K562 (cell line): ENCODE measurements around the gene NRAP. TPM values are rescaled to one million over a fixed set of nuclear protein-coding genes. Genes with fewer than 3 reads are reported as not detected.

Experiments used
- ATAC-seq: fragments of 200-7000 bp; cut with Tn5 transposase; 3 replicates; pipeline ENCODE4 v1.9.1; 2020; ENCODE audit warnings: moderate library complexity
- BruUV-seq: library from RNA; stranded (reverse); fragments of 400-500 nt; replicated peaks from 2 replicates; lab custom pipeline; 2021; lab: Mats Ljungman, UMichigan
- CTCF ChIA-PET: fragments of 300-600 bp; formaldehyde crosslinking; extraction: SDS; loops from one replicate; lab custom pipeline; 2021; ENCODE audit warnings: low intra/inter-chr PET ratio; lab: Yijun Ruan, JAX
- POLR2A ChIA-PET: fragments of 300-600, 350-650 bp; sonication (Branson Sonifier 250); formaldehyde crosslinking; extraction: SDS; loops from one replicate; lab custom pipeline; 2021; ENCODE audit warnings: antibody characterized with exemption, inconsistent platforms; lab: Yijun Ruan, JAX
- DNase-seq, 4 experiments: peaks; one replicate each; pipeline versions ENCODE4 v3.0.0 to v3.0.0-alpha.2; 2011 to 2018; ENCODE audit warnings: low spot score in 3 of 4, mixed read lengths in 3 of 4; ENCODE audit errors: extremely low read depth in 1 of 4
- FAIRE-seq: peaks from 2 replicates; lab custom pipeline; 2011; peaks lifted over from hg19 to GRCh38; lab: Jason Lieb, UNC
- H2AFZ ChIP-seq: 2 replicates; pipeline ENCODE4 v1.6.0; 2011; ENCODE audit warnings: low read depth, low read length, control low read depth, inconsistent platforms
- H3K27ac ChIP-seq: fragments of 200-600 bp; 3 replicates; pipeline ENCODE4 v1.8.0; 2011; ENCODE audit warnings: low read depth, mild to moderate bottlenecking, control low read depth, inconsistent platforms, low read length, moderate library complexity, mixed read lengths; ENCODE audit errors: extremely low read depth
- H3K27me3 ChIP-seq, 2 experiments: fragments of 300-600 bp in 1 of 2; 2 replicates in 1 of 2; 3 replicates in 1 of 2; pipeline versions ENCODE4 v1.6.0 to v1.8.0; 2011; ENCODE audit warnings: inconsistent platforms in 2 of 2, low read length in 2 of 2, mild to moderate bottlenecking in 1 of 2, mixed read lengths in 1 of 2, moderate library complexity in 1 of 2; ENCODE audit not compliant: control insufficient read depth in 2 of 2, insufficient read depth in 2 of 2
- H3K36me3 ChIP-seq: fragments of 300-600 bp; 3 replicates; pipeline ENCODE4 v1.8.0; 2011; ENCODE audit warnings: mild to moderate bottlenecking, low read length, inconsistent platforms; ENCODE audit not compliant: control insufficient read depth, insufficient read depth
- H3K4me1 ChIP-seq, 2 experiments: fragments of 200-600 bp in 1 of 2; replicated peaks in 1 of 2; 2 replicates in 1 of 2; 3 replicates in 1 of 2; pipeline versions ENCODE4 v1.5.1 to v1.8.0; 2011; ENCODE audit warnings: inconsistent platforms in 2 of 2, low read length in 2 of 2, mild to moderate bottlenecking in 1 of 2, mixed read lengths in 1 of 2, moderate library complexity in 1 of 2; ENCODE audit not compliant: control insufficient read depth in 2 of 2, insufficient read depth in 2 of 2
- H3K4me2 ChIP-seq: 2 replicates; pipeline ENCODE4 v1.6.1; 2011; ENCODE audit warnings: low read length, control low read depth, inconsistent platforms, mixed read lengths; ENCODE audit not compliant: insufficient read depth
- H3K4me3 ChIP-seq: fragments of 200-600 bp; sonication (generic), shearing (Covaris generic); 2 replicates; pipeline ENCODE4 v1.5.1; 2016; ENCODE audit warnings: control low read depth, inconsistent platforms
- H3K79me2 ChIP-seq: fragments of 200-600 bp; 3 replicates; pipeline ENCODE4 v1.8.0; 2011; ENCODE audit warnings: low read length, inconsistent platforms; ENCODE audit not compliant: control insufficient read depth, insufficient read depth
- H3K9ac ChIP-seq, 2 experiments: 2 replicates each; pipeline versions ENCODE4 v1.6.0 to v1.6.1; 2011; ENCODE audit warnings: low read depth in 2 of 2, low read length in 2 of 2, control low read depth in 1 of 2, inconsistent platforms in 1 of 2, mild to moderate bottlenecking in 1 of 2, mixed read lengths in 1 of 2; ENCODE audit not compliant: insufficient read depth in 1 of 2
- H3K9me1 ChIP-seq: one replicate; pipeline ENCODE4 v1.6.0; 2011; ENCODE audit warnings: inconsistent platforms, mild to moderate bottlenecking, low read length, moderate library complexity; ENCODE audit not compliant: control insufficient read depth, insufficient read depth
- H3K9me3 ChIP-seq: replicated peaks from 2 replicates; pipeline ENCODE4 v1.5.1; 2011; ENCODE audit warnings: low read depth, low read length, inconsistent platforms; ENCODE audit not compliant: control insufficient read depth, insufficient read depth
- H4K20me1 ChIP-seq: replicated peaks from 2 replicates; pipeline ENCODE4 v1.6.1; 2011; ENCODE audit warnings: low read length, inconsistent platforms, mixed read lengths; ENCODE audit not compliant: control insufficient read depth, insufficient read depth
- EWSR1 ChIP-seq: fragments of 450-650 bp; IDR thresholded peaks from 2 replicates; pipeline ENCODE4 v1.6.1; 2018; ENCODE audit warnings: borderline replicate concordance, mild to moderate bottlenecking, low read depth, moderate library complexity; ENCODE audit not compliant: partially characterized antibody
- HDAC8 ChIP-seq: fragments of 450-650 bp; IDR thresholded peaks from 2 replicates; pipeline ENCODE4 v1.6.1; 2016; ENCODE audit warnings: mild to moderate bottlenecking, missing genetic modification characterization, moderate library complexity, missing compliant biosample characterization
- POLR3A ChIP-seq: IDR thresholded peaks from 2 replicates; pipeline ENCODE4 v1.6.1; 2011; ENCODE audit warnings: borderline replicate concordance, mild to moderate bottlenecking, moderate library complexity; ENCODE audit not compliant: insufficient read length, insufficient read depth; ENCODE audit errors: extremely low read depth
- TARDBP ChIP-seq: fragments of 450-650 bp; IDR thresholded peaks from 2 replicates; pipeline ENCODE4 v1.6.1; 2016
- WGBS: fragments of 100-300 bp; shearing (Covaris generic); methylation state at CpG from one replicate; pipeline ENCODE4 v1.1.6; 2016; ENCODE audit warnings: low coverage, mixed read lengths; ENCODE audit not compliant: insufficient coverage; ENCODE audit errors: missing lambda C conversion rate; 5-methylcytosine and 5-hydroxymethylcytosine counted together
- in situ Hi-C: fragments of 300-500 bp; cut with MboI; formaldehyde crosslinking; loops from 4 replicates; pipeline ENCODE4 v1.15.0; 2018; ENCODE audit warnings: inconsistent platforms, mixed read lengths
- intact Hi-C: fragments of 100-400 bp; cut with micrococcal nuclease; formaldehyde crosslinking; loops from 2 replicates; pipeline ENCODE4 v1.14.2; 2022
- polyA plus RNA-seq, 8 experiments: library from polyadenylated mRNA; depleted of rRNA in 4 of 8; stranded (reverse) in 5 of 8; unstranded in 3 of 8; fragments of >200 nt; fragmentation: Nextera tagmentation in 2 of 8; fragmentation: Illumina TruSeq in 1 of 8; extraction: Ambion mirVana in 2 of 8; extraction: Trizol in 1 of 8; gene quantifications; 2 replicates each; pipeline versions ENCODE4 v1.2.1 to v1.2.3, GENCODE V29; 2011 to 2014; ENCODE audit warnings: inconsistent platforms in 1 of 8, missing spikeins in 1 of 8
- total RNA-seq, 7 experiments: library from RNA; depleted of rRNA in 6 of 7; stranded (reverse); fragments of >200 nt in 6 of 7; fragmentation: Illumina TruSeq in 2 of 7; extraction: Trizol in 2 of 7; gene quantifications; 2 replicates each; pipeline versions ENCODE4 v1.2.1 to v1.2.3, GENCODE V29; 2011 to 2021; ENCODE audit warnings: low replicate concordance in 1 of 7
- TF ChIP-seq, protein P1 (sequence below): fragments of 200-400 bp; formaldehyde crosslinking; IDR thresholded peaks from 2 replicates; pipeline ENCODE4 v1.6.1; 2017; ENCODE audit warnings: mild to moderate bottlenecking, low read depth, low read length, moderate library complexity
- TF ChIP-seq, protein P2 (sequence below): fragments of 250-450 bp; sonication (Bioruptor Pico); IDR thresholded peaks from 2 replicates; pipeline ENCODE4 v1.5.1; 2021; ENCODE audit warnings: mild to moderate bottlenecking
- TF ChIP-seq, protein P3 (sequence below): conservative IDR thresholded peaks from 2 replicates; pipeline ENCODE4 v1.6.1; 2011; ENCODE audit warnings: low read depth, mild to moderate bottlenecking, low read length; ENCODE audit not compliant: control insufficient read depth

The NRAP gene
- total and polyA plus RNA-seq, 9 of the 15 experiments (the other 6 are each of a cell fraction or from before 2014, with no cell fraction given), result not detected

DNA sequence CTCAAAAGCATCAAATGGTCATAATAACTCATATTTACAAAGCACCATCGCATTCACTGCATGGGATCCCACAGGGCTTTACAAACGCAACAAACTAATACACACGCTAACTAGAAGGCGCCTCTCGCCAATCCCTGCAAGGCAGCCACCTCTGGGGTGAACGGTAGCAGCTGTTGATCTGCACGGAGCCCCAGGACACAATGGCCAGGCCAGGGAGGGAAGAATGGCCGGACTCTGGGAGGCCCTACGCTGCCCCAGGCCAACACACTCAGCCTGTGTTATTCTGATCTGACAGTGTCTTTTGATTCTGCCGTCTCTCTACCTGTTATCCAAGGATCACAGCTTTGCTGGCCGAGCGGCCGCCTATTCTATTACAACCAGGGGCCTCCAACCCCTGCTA, 69.2 kb downstream of the NRAP start:
- CTCF ChIA-PET, result interaction anchor here (0.5 kb wide), 1 partner anchor 144 kb away, joined by 3 read pairs; no protein-coding TSS in a partner anchor

More for the DNA sequence above, 69.2 kb downstream of the NRAP start:
- Histone ChIP-seq H3K4me1 (no peaks in the 10 kb centered on the region), H3K9me1 (no peaks in the 10 kb centered on the region), H2AFZ (no peak overlapping the region), H3K9ac (no peak overlapping the region), H4K20me1 (no peaks in the 10 kb centered on the region; the same call in 1 of the 2 replicates), H3K4me3 (no peak overlapping the region), H3K36me3 (no peaks in the 10 kb centered on the region), H3K4me2 (no peak overlapping the region), H3K27ac (no peak overlapping the region), H3K79me2 (no peaks in the 10 kb centered on the region), H3K27me3 (peaks cover 6 to 41% of the 10 kb centered on the region in 2 experiments; a peak in 3 of 5 replicates), H3K9me3 (no peaks in the 10 kb centered on the region)
- POLR2A ChIA-PET, result no interaction called here
- ATAC-seq (no peak), DNase-seq (no peak), FAIRE-seq (no peak)
- BruUV-seq, result no TSS peak
- TF ChIP-seq, protein P1, sequence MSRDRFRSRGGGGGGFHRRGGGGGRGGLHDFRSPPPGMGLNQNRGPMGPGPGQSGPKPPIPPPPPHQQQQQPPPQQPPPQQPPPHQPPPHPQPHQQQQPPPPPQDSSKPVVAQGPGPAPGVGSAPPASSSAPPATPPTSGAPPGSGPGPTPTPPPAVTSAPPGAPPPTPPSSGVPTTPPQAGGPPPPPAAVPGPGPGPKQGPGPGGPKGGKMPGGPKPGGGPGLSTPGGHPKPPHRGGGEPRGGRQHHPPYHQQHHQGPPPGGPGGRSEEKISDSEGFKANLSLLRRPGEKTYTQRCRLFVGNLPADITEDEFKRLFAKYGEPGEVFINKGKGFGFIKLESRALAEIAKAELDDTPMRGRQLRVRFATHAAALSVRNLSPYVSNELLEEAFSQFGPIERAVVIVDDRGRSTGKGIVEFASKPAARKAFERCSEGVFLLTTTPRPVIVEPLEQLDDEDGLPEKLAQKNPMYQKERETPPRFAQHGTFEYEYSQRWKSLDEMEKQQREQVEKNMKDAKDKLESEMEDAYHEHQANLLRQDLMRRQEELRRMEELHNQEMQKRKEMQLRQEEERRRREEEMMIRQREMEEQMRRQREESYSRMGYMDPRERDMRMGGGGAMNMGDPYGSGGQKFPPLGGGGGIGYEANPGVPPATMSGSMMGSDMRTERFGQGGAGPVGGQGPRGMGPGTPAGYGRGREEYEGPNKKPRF, result no peak
- TF ChIP-seq TARDBP, result no peak
- no peak for TF ChIP-seq EWSR1
- TF ChIP-seq, protein P2, sequence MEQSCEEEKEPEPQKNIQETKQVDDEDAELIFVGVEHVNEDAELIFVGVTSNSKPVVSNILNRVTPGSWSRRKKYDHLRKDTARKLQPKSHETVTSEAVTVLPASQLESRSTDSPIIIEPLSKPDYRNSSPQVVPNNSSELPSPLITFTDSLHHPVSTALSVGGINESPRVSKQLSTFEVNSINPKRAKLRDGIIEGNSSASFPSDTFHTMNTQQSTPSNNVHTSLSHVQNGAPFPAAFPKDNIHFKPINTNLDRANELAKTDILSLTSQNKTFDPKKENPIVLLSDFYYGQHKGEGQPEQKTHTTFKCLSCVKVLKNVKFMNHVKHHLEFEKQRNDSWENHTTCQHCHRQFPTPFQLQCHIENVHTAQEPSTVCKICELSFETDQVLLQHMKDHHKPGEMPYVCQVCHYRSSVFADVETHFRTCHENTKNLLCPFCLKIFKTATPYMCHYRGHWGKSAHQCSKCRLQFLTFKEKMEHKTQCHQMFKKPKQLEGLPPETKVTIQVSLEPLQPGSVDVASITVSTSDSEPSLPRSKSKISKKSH (CRISPR knock-in tag), result no peak
- no peak for TF ChIP-seq POLR3A
- no peak for TF ChIP-seq HDAC8 (tag)
- TF ChIP-seq, protein P3, sequence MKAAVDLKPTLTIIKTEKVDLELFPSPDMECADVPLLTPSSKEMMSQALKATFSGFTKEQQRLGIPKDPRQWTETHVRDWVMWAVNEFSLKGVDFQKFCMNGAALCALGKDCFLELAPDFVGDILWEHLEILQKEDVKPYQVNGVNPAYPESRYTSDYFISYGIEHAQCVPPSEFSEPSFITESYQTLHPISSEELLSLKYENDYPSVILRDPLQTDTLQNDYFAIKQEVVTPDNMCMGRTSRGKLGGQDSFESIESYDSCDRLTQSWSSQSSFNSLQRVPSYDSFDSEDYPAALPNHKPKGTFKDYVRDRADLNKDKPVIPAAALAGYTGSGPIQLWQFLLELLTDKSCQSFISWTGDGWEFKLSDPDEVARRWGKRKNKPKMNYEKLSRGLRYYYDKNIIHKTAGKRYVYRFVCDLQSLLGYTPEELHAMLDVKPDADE, result no peak
- WGBS, result 0% methylated on average over 9 of the region's 13 CpGs
- in situ Hi-C loops, result no loop called here
- intact Hi-C loops, result no loop called here
